H1 (cell line): ENCODE measurements around the gene RANGRF. TPM values are rescaled to one million over a fixed set of nuclear protein-coding genes. Genes with fewer than 3 reads are reported as not detected.

ENCODE experiments used
- CTCF ChIA-PET: fragments of 300-600 bp; sonication (Branson Sonifier 250); formaldehyde crosslinking; loops from one replicate; lab custom pipeline; 2021; ENCODE audit not compliant: partially characterized antibody; lab: Charles Lee
- POLR2A ChIA-PET: fragments of 300-600 bp; sonication (Branson Sonifier 250); formaldehyde crosslinking; loops from one replicate; lab custom pipeline; 2021; ENCODE audit warnings: inconsistent platforms; ENCODE audit not compliant: partially characterized antibody; lab: Charles Lee
- DNase-seq, 2 experiments: peaks; one replicate each; pipeline versions ENCODE4 v3.0.0 to v3.0.0-alpha.2; 2010 to 2022; ENCODE audit warnings: low spot score in 2 of 2, low read depth in 1 of 2, mixed read lengths in 1 of 2
- FAIRE-seq: peaks from 2 replicates; lab custom pipeline; 2011; peaks lifted over from hg19 to GRCh38; lab: Jason Lieb, UNC
- H2AFZ ChIP-seq: 2 replicates; pipeline ENCODE4 v1.8.1; 2012; ENCODE audit warnings: low read length, inconsistent platforms
- H2AK5ac ChIP-seq: 2 replicates; pipeline ENCODE4 v1.6.1; 2013; ENCODE audit warnings: low read depth, low read length
- H2BK120ac ChIP-seq: replicated peaks from 2 replicates; pipeline ENCODE3; 2013; ENCODE audit warnings: low read depth, low read length, inconsistent platforms
- H2BK12ac ChIP-seq: 2 replicates; pipeline ENCODE4 v1.6.1; 2013; ENCODE audit warnings: low read depth, low read length
- H2BK15ac ChIP-seq: 2 replicates; pipeline ENCODE4 v1.6.1; 2013; ENCODE audit warnings: low read length
- H2BK20ac ChIP-seq: 2 replicates; pipeline ENCODE4 v1.6.1; 2013; ENCODE audit warnings: low read length
- H2BK5ac ChIP-seq: 2 replicates; pipeline ENCODE4 v1.6.1; 2013; ENCODE audit warnings: low read depth, low read length
- H3K14ac ChIP-seq: 2 replicates; pipeline ENCODE4 v1.6.1; 2013; ENCODE audit warnings: inconsistent platforms; ENCODE audit not compliant: insufficient read length
- H3K18ac ChIP-seq: 2 replicates; pipeline ENCODE4 v1.6.1; 2013; ENCODE audit warnings: low read length; ENCODE audit errors: extremely low read depth
- H3K23ac ChIP-seq: 2 replicates; pipeline ENCODE4 v1.6.1; 2013; ENCODE audit warnings: inconsistent platforms; ENCODE audit not compliant: insufficient read length
- H3K23me2 ChIP-seq: 2 replicates; pipeline ENCODE4 v1.6.1; 2013; ENCODE audit warnings: low read depth, low read length
- H3K27ac ChIP-seq: 2 replicates; pipeline ENCODE4 v1.6.1; 2011; ENCODE audit warnings: low read depth, low read length, inconsistent platforms
- H3K27me3 ChIP-seq, 4 experiments: replicated peaks in 1 of 4; 1 replicate in 1 of 4; 2 replicates in 3 of 4; pipeline versions ENCODE4 v1.6.1 to v1.8.1; 2011 to 2013; ENCODE audit warnings: low read length in 3 of 4, mild to moderate bottlenecking in 3 of 4, inconsistent platforms in 2 of 4, mixed read lengths in 2 of 4, moderate library complexity in 1 of 4; ENCODE audit not compliant: control insufficient read depth in 3 of 4, insufficient read depth in 3 of 4; ENCODE audit errors: extremely low read depth in 1 of 4
- H3K36me3 ChIP-seq, 4 experiments: 2 replicates each; pipeline versions ENCODE4 v1.6.1 to v1.8.1; 2011 to 2013; ENCODE audit warnings: mild to moderate bottlenecking in 4 of 4, low read length in 3 of 4, moderate library complexity in 2 of 4, control low read depth in 1 of 4, inconsistent platforms in 1 of 4; ENCODE audit not compliant: insufficient read depth in 4 of 4, control insufficient read depth in 2 of 4
- H3K4ac ChIP-seq: replicated peaks from 2 replicates; pipeline ENCODE3; 2013; ENCODE audit warnings: low read length, low read depth, mixed read lengths, inconsistent platforms; ENCODE audit not compliant: insufficient read length
- H3K4me1 ChIP-seq, 4 experiments: replicated peaks in 1 of 4; 1 replicate in 1 of 4; 2 replicates in 3 of 4; pipeline versions ENCODE4 v1.6.1 to v1.8.1; 2011 to 2013; ENCODE audit warnings: low read length in 3 of 4, inconsistent platforms in 2 of 4, mixed read lengths in 1 of 4; ENCODE audit not compliant: insufficient read depth in 4 of 4, control insufficient read depth in 3 of 4
- H3K4me2 ChIP-seq, 2 experiments: 2 replicates each; pipeline versions ENCODE4 v1.6.1 to v1.8.1; 2011 to 2013; ENCODE audit warnings: low read depth in 2 of 2, low read length in 2 of 2, control low read depth in 1 of 2, inconsistent platforms in 1 of 2, mild to moderate bottlenecking in 1 of 2; ENCODE audit not compliant: insufficient read depth in 1 of 2
- H3K4me3 ChIP-seq, 4 experiments: fragments of 200-600, 300-600 bp in 1 of 4; sonication (generic), shearing (Covaris generic), sonication (Bioruptor Twin) in 1 of 4; 2 replicates each; pipeline versions ENCODE4 v1.5.1 to v1.8.1; 2011 to 2016; ENCODE audit warnings: low read length in 4 of 4, low read depth in 3 of 4, control low read depth in 2 of 4, inconsistent platforms in 2 of 4, mild to moderate bottlenecking in 2 of 4, mixed read lengths in 1 of 4, moderate library complexity in 1 of 4; ENCODE audit not compliant: insufficient read depth in 2 of 4; ENCODE audit errors: extremely low read depth in 1 of 4
- H3K56ac ChIP-seq: replicated peaks from 2 replicates; pipeline ENCODE3; 2013; ENCODE audit warnings: low read depth, mild to moderate bottlenecking, mixed read lengths, low read length, inconsistent platforms; ENCODE audit not compliant: insufficient read length
- H3K79me1 ChIP-seq: 2 replicates; pipeline ENCODE4 v1.6.1; 2013; ENCODE audit warnings: low read depth, low read length, control low read depth
- H3K79me2 ChIP-seq, 2 experiments: 2 replicates each; pipeline versions ENCODE4 v1.6.1 to v1.8.1; 2012 to 2013; ENCODE audit warnings: low read length in 2 of 2, mild to moderate bottlenecking in 2 of 2, inconsistent platforms in 1 of 2; ENCODE audit not compliant: insufficient read depth in 2 of 2, control insufficient read depth in 1 of 2
- H3K9ac ChIP-seq, 4 experiments: replicated peaks in 1 of 4; 1 replicate in 1 of 4; 2 replicates in 3 of 4; pipeline versions ENCODE4 v1.6.1 to v1.8.1; 2011 to 2013; ENCODE audit warnings: low read depth in 3 of 4, low read length in 3 of 4, control low read depth in 2 of 4, mild to moderate bottlenecking in 2 of 4, moderate library complexity in 2 of 4, inconsistent platforms in 1 of 4; ENCODE audit errors: extremely low read depth in 1 of 4
- H3K9me3 ChIP-seq, 2 experiments: 2 replicates each; pipeline versions ENCODE4 v1.6.1 to v1.8.1; 2012 to 2013; ENCODE audit warnings: mild to moderate bottlenecking in 2 of 2, moderate library complexity in 2 of 2, control low read depth in 1 of 2, inconsistent platforms in 1 of 2, low read depth in 1 of 2, low read length in 1 of 2, mixed read lengths in 1 of 2; ENCODE audit not compliant: insufficient read depth in 2 of 2
- H4K20me1 ChIP-seq, 2 experiments: replicated peaks in 1 of 2; 2 replicates each; pipeline versions ENCODE3 to v1.8.1; 2011 to 2013; ENCODE audit warnings: inconsistent platforms in 2 of 2, low read length in 2 of 2, mild to moderate bottlenecking in 1 of 2; ENCODE audit not compliant: insufficient read depth in 2 of 2, control insufficient read depth in 1 of 2
- H4K5ac ChIP-seq: 2 replicates; pipeline ENCODE4 v1.6.1; 2013; ENCODE audit warnings: low read length, low read depth, mixed read lengths, inconsistent platforms; ENCODE audit not compliant: insufficient read length
- H4K8ac ChIP-seq: 2 replicates; pipeline ENCODE4 v1.8.0; 2013; ENCODE audit warnings: mild to moderate bottlenecking, moderate library complexity, low read length, inconsistent platforms; ENCODE audit not compliant: insufficient read depth; ENCODE audit errors: extremely low read depth
- H4K91ac ChIP-seq: replicated peaks from 2 replicates; pipeline ENCODE3; 2013; ENCODE audit warnings: low read length, mixed read lengths, inconsistent platforms; ENCODE audit not compliant: insufficient read length
- ASH2L ChIP-seq: fragments of 200-600, 300-600 bp; sonication (generic); IDR thresholded peaks from one replicate; pipeline ENCODE4 v1.7.1; 2017; ENCODE audit warnings: low read length
- CHD2 ChIP-seq: IDR thresholded peaks from 2 replicates; pipeline ENCODE4 v1.6.1; 2012; ENCODE audit warnings: low read length, improper control_type of control experiment
- FOSL1 ChIP-seq: IDR thresholded peaks from 2 replicates; pipeline ENCODE4 v1.6.1; 2011; ENCODE audit warnings: mild to moderate bottlenecking, low read depth, low read length, moderate library complexity; ENCODE audit not compliant: insufficient read depth
- NRF1 ChIP-seq: IDR thresholded peaks from 2 replicates; pipeline ENCODE4 v1.6.1; 2011; ENCODE audit warnings: mild to moderate bottlenecking, low read depth, low read length, improper control_type of control experiment
- RNF2 ChIP-seq: fragments of 200-900, 300-1000 bp; sonication (generic); IDR thresholded peaks from 2 replicates; pipeline ENCODE4 v1.7.1; 2016; ENCODE audit warnings: borderline replicate concordance, low read depth, mild to moderate bottlenecking, antibody characterized with exemption, low read length; ENCODE audit not compliant: poor library complexity, severe bottlenecking; ENCODE audit errors: missing control alignments
- SUZ12 ChIP-seq: fragments of 200-600 bp; sonication (generic); IDR thresholded peaks from 2 replicates; pipeline ENCODE4 v1.6.1; 2012; ENCODE audit warnings: mild to moderate bottlenecking, inconsistent platforms, low read length, moderate library complexity, mixed read lengths
- WGBS, 2 experiments: shearing (Covaris generic) in 1 of 2; methylation state at CpG; one replicate each; pipeline versions ENCODE4 v1.1.6 to v1.1.7; 2013 to 2015; ENCODE audit warnings: low lambda C conversion rate in 2 of 2, mixed read lengths in 2 of 2, inconsistent platforms in 1 of 2, low coverage in 1 of 2, missing lambda C conversion rate in 1 of 2; ENCODE audit not compliant: insufficient replicate concordance in 2 of 2, insufficient coverage in 1 of 2, insufficient read length in 1 of 2; ENCODE audit errors: extremely low coverage in 1 of 2, missing lambda C conversion rate in 1 of 2; 5-methylcytosine and 5-hydroxymethylcytosine counted together
- polyA plus RNA-seq, 7 experiments: library from polyadenylated mRNA; depleted of rRNA in 3 of 7; stranded (reverse) in 5 of 7; unstranded in 2 of 7; fragments of >200 nt in 5 of 7; fragments of 200-250 nt in 2 of 7; gene quantifications; 1 replicate in 5 of 7; 2 replicates in 1 of 7; 4 replicates in 1 of 7; pipeline versions ENCODE4 v1.2.1 to v1.2.3, GENCODE V29; 2011 to 2013; ENCODE audit warnings: missing spikeins in 2 of 7, mixed read lengths in 2 of 7
- total RNA-seq: library from RNA; stranded (reverse); fragmentation: NEBNext Ultra II Directional; extraction: Animal tissue kit (Norgen Biotek cat#: 25700); gene quantifications from 2 replicates; pipeline ENCODE4 v1.2.1, GENCODE V29; 2021
- TF ChIP-seq, protein P1 (sequence below), 3 experiments: IDR thresholded peaks; 1 replicate in 2 of 3; 2 replicates in 1 of 3; pipeline versions ENCODE4 v1.5.1 to v1.6.1; 2011; ENCODE audit warnings: low read length in 3 of 3, mild to moderate bottlenecking in 3 of 3, inconsistent platforms in 2 of 3, low read depth in 1 of 3, moderate library complexity in 1 of 3; ENCODE audit not compliant: insufficient read depth in 1 of 3; ENCODE audit errors: control extremely low read depth in 1 of 3

Gene RANGRF
- total and polyA plus RNA-seq, 2 of the 8 experiments (the other 6 are each of a cell fraction or from before 2014, with no cell fraction given) = 36.9 to 49.6 TPM

- H2BK20ac ChIP-seq = no peak overlapping the region
- H2AK5ac ChIP-seq = peak overlapping the region; percentile 70; the same call in 1 of the 2 replicates
- H2BK120ac ChIP-seq = no peak overlapping the region
- H3K4me2 ChIP-seq = peak overlapping the region; percentile 93
- FAIRE-seq (no peak), DNase-seq (no peak)
- H3K14ac ChIP-seq = no peak overlapping the region
- peak overlapping the region; percentile 99 for H3K18ac ChIP-seq
- H2BK15ac ChIP-seq = peak overlapping the region; percentile 24; the same call in 1 of the 2 replicates
- POLR2A ChIA-PET = interaction anchor here (0.8 to 66.3 kb wide), 19 partner anchors 7 to 158 kb away, joined by 3 to 1521 read pairs (median 5); partner anchors contain the start of genes AURKB, BORCS6, CTC1 and KRABD2
- H2AFZ ChIP-seq = no peak overlapping the region
- peak overlapping the region; percentile 100; the same call in 1 of the 2 replicates for H4K8ac ChIP-seq
- H3K23ac ChIP-seq = no peak overlapping the region
- H3K79me1 ChIP-seq = peaks cover 6% of the 10 kb centered on the region; the same call in 1 of the 2 replicates
- H3K27me3 ChIP-seq = no peaks in the 10 kb centered on the region
- 12% methylated on average over 10 of the region's 10 CpGs; no CpG with 5 or more reads in 1 of the 2 experiments for WGBS, 2 experiments
- peaks cover 18% of the 10 kb centered on the region for H3K23me2 ChIP-seq
- no peaks in the 10 kb centered on the region for H3K9me3 ChIP-seq
- H2BK5ac ChIP-seq = peak overlapping the region; percentile 99
- H3K4ac ChIP-seq = peak overlapping the region; percentile 89
- CTCF ChIA-PET = interaction anchor here (1.0 to 1.6 kb wide), 4 partner anchors 26 to 109 kb away, joined by 3 to 5 read pairs (median 3); no protein-coding TSS in a partner anchor
- H3K9ac ChIP-seq = peak overlapping the region; percentile 83 to 96 (median 95)
- peaks cover 0 to 4% of the 10 kb centered on the region in 2 experiments for H4K20me1 ChIP-seq
- H3K4me1 ChIP-seq = peaks cover 0 to 6% (median 3%) of the 10 kb centered on the region in 4 experiments; a peak in 5 of 7 replicates
- peaks cover 2 to 13% (median 10%) of the 10 kb centered on the region in 4 experiments for H3K36me3 ChIP-seq
- H3K79me2 ChIP-seq = peaks cover 28 to 60% of the 10 kb centered on the region in 2 experiments
- H4K5ac ChIP-seq = peak overlapping the region; percentile 95
- peak overlapping the region; percentile 11; the same call in 1 of the 2 replicates for H2BK12ac ChIP-seq
- peak overlapping the region; percentile 59 for H4K91ac ChIP-seq
- H3K4me3 ChIP-seq = peak overlapping the region; percentile 93 to 99 (median 96)
- peak overlapping the region; percentile 94 for H3K27ac ChIP-seq
- H3K56ac ChIP-seq = peak overlapping the region; percentile 83
- TF ChIP-seq ASH2L (no peak), SUZ12 (no peak), RNF2 (no peak), NRF1 (no peak), FOSL1 (no peak), CHD2 (no peak)
- TF ChIP-seq, protein P1, sequence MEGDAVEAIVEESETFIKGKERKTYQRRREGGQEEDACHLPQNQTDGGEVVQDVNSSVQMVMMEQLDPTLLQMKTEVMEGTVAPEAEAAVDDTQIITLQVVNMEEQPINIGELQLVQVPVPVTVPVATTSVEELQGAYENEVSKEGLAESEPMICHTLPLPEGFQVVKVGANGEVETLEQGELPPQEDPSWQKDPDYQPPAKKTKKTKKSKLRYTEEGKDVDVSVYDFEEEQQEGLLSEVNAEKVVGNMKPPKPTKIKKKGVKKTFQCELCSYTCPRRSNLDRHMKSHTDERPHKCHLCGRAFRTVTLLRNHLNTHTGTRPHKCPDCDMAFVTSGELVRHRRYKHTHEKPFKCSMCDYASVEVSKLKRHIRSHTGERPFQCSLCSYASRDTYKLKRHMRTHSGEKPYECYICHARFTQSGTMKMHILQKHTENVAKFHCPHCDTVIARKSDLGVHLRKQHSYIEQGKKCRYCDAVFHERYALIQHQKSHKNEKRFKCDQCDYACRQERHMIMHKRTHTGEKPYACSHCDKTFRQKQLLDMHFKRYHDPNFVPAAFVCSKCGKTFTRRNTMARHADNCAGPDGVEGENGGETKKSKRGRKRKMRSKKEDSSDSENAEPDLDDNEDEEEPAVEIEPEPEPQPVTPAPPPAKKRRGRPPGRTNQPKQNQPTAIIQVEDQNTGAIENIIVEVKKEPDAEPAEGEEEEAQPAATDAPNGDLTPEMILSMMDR (IDR thresholded peaks at IDR 0.05; ENCODE audit: control extremely low read depth in 1 of 3, insufficient read depth in 1 of 3, low read depth in 1 of 3, low read length in 3 of 3) = no peak
Measured at GRCh38 chr17:8249621-8250500, 38.6 kb upstream of the RANGRF start.
